ENCODE data around the gene THSD7A. TPM values are rescaled to one million over a fixed set of nuclear protein-coding genes. Genes with fewer than 3 reads are reported as not detected.

Gene THSD7A
- polyA plus RNA-seq, 1 donor from 2014 or later: 18.5 TPM

GRCh38 chr7:11507929-11508328 lies 324.1 kb downstream of the THSD7A start:
- Histone ChIP-seq H3F3A (ENCODE audit: insufficient read depth, low read length, poor library complexity, severe bottlenecking) (no peaks in the 10 kb centered on the region), H3K27ac (ENCODE audit: low read length) (no peak overlapping the region), H4K20me1 (ENCODE audit: insufficient read depth) (no peaks in the 10 kb centered on the region), H3K4me2 (ENCODE audit: low read length) (no peak overlapping the region), H3K4me3 (ENCODE audit: low read length) (no peak overlapping the region), H2AFZ (ENCODE audit: low read depth, low read length) (no peak overlapping the region), H3K79me2 (replicated peaks; ENCODE audit: insufficient read depth, low read length) (no peaks in the 10 kb centered on the region), H3K9me2 (ENCODE audit: insufficient read depth, low read length) (no peaks in the 10 kb centered on the region), H3K27me3 (ENCODE audit: insufficient read depth, low read depth, low read length) (no peaks in the 10 kb centered on the region), H3K36me3 (ENCODE audit: insufficient read depth, low read length) (no peaks in the 10 kb centered on the region), H3K9ac (ENCODE audit: low read length) (no peak overlapping the region), H3K9me3 (ENCODE audit: low read length) (no peaks in the 10 kb centered on the region)
- TF ChIP-seq RAD21 (conservative IDR thresholded peaks at IDR 0.05) (no peak), REST (IDR thresholded peaks at IDR 0.05; ENCODE audit: borderline replicate concordance) (no peak), TAF1 (IDR thresholded peaks at IDR 0.05; ENCODE audit: low read depth) (no peak), SMC3 (conservative IDR thresholded peaks at IDR 0.05; ENCODE audit: poor library complexity) (no peak), EP300 (conservative IDR thresholded peaks at IDR 0.05; ENCODE audit: poor library complexity, severe bottlenecking) (no peak), POLR2AphosphoS5 (IDR thresholded peaks at IDR 0.05) (no peak), EZH2 (IDR thresholded peaks at IDR 0.05; ENCODE audit: borderline replicate concordance, insufficient read depth, low read length, poor library complexity, severe bottlenecking) (no peak), MXI1 (conservative IDR thresholded peaks at IDR 0.05; ENCODE audit: poor library complexity, severe bottlenecking) (no peak)
- TF ChIP-seq, protein P1, sequence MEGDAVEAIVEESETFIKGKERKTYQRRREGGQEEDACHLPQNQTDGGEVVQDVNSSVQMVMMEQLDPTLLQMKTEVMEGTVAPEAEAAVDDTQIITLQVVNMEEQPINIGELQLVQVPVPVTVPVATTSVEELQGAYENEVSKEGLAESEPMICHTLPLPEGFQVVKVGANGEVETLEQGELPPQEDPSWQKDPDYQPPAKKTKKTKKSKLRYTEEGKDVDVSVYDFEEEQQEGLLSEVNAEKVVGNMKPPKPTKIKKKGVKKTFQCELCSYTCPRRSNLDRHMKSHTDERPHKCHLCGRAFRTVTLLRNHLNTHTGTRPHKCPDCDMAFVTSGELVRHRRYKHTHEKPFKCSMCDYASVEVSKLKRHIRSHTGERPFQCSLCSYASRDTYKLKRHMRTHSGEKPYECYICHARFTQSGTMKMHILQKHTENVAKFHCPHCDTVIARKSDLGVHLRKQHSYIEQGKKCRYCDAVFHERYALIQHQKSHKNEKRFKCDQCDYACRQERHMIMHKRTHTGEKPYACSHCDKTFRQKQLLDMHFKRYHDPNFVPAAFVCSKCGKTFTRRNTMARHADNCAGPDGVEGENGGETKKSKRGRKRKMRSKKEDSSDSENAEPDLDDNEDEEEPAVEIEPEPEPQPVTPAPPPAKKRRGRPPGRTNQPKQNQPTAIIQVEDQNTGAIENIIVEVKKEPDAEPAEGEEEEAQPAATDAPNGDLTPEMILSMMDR (IDR thresholded peaks at IDR 0.05; ENCODE audit: poor library complexity, severe bottlenecking): no peak

GRCh38 chr7:11506417-11506816 lies 325.6 kb downstream of the THSD7A start:
- H3K9me2 ChIP-seq (ENCODE audit: insufficient read depth, low read length): no peaks in the 10 kb centered on the region
- no peak overlapping the region for H3K9ac ChIP-seq (ENCODE audit: low read length)
- no peaks in the 10 kb centered on the region for H3K36me3 ChIP-seq (ENCODE audit: insufficient read depth, low read length)
- no peak overlapping the region for H3K4me2 ChIP-seq (ENCODE audit: low read length)
- H3F3A ChIP-seq (ENCODE audit: insufficient read depth, low read length, poor library complexity, severe bottlenecking): no peaks in the 10 kb centered on the region
- no peaks in the 10 kb centered on the region for H3K79me2 ChIP-seq (replicated peaks; ENCODE audit: insufficient read depth, low read length)
- H3K27me3 ChIP-seq (ENCODE audit: insufficient read depth, low read depth, low read length): no peaks in the 10 kb centered on the region
- H3K27ac ChIP-seq (ENCODE audit: low read length): no peak overlapping the region
- TF ChIP-seq EP300 (conservative IDR thresholded peaks at IDR 0.05; ENCODE audit: poor library complexity, severe bottlenecking) (no peak), TAF1 (IDR thresholded peaks at IDR 0.05; ENCODE audit: low read depth) (no peak)
- no peaks in the 10 kb centered on the region for H4K20me1 ChIP-seq (ENCODE audit: insufficient read depth)
- H2AFZ ChIP-seq (ENCODE audit: low read depth, low read length): no peak overlapping the region
- no peak overlapping the region for H3K4me3 ChIP-seq (ENCODE audit: low read length)
- peaks cover 4% of the 10 kb centered on the region for H3K9me3 ChIP-seq (ENCODE audit: low read length)
